ENCODE measurements around the gene DOCK2.

GRCh38 chr5:169670769-169671525, 33.9 kb downstream of the DOCK2 start:
- no peak for TF ChIP-seq CTCF (IDR thresholded peaks at IDR 0.05)
- no peak for TF ChIP-seq POLR2A (IDR thresholded peaks at IDR 0.05)

Measured in uterus (tissue), 2 donors.